GM12801 (cell line): Measurements from ENCODE around the gene DNAH11.

ENCODE experiments used
- TF ChIP-seq, protein P1 (sequence below): IDR thresholded peaks from one replicate; pipeline ENCODE4 v1.5.1; 2011; ENCODE audit warnings: control low read depth; ENCODE audit not compliant: insufficient read length; ENCODE audit errors: extremely low read depth

The DNAH11 gene

DNA sequence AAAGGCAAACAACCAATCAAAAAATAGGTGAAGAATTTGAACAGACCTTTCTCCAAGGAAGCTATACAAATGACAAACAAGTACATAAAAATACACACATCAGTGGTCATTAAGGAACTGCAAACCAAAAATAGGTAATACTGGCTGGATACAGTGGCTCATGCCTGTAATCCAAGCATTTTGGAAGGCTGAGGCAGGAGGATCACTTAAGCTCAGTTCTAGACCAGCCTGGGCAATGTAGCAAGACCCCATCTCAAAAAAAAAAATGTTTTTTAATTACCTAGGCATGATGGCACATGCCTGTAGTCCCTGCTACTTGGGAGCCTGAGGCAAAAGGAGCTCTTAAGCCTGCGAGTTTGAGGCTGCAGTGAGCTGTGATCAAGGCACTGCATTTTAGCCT is 383.6 kb downstream of the DNAH11 start:
- TF ChIP-seq, protein P1, sequence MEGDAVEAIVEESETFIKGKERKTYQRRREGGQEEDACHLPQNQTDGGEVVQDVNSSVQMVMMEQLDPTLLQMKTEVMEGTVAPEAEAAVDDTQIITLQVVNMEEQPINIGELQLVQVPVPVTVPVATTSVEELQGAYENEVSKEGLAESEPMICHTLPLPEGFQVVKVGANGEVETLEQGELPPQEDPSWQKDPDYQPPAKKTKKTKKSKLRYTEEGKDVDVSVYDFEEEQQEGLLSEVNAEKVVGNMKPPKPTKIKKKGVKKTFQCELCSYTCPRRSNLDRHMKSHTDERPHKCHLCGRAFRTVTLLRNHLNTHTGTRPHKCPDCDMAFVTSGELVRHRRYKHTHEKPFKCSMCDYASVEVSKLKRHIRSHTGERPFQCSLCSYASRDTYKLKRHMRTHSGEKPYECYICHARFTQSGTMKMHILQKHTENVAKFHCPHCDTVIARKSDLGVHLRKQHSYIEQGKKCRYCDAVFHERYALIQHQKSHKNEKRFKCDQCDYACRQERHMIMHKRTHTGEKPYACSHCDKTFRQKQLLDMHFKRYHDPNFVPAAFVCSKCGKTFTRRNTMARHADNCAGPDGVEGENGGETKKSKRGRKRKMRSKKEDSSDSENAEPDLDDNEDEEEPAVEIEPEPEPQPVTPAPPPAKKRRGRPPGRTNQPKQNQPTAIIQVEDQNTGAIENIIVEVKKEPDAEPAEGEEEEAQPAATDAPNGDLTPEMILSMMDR = no peak

- TF ChIP-seq, protein P1 = no peak
These were observed 384.9 kb downstream of the DNAH11 start for GRCh38 chr7:21927693-21928092.

DNA sequence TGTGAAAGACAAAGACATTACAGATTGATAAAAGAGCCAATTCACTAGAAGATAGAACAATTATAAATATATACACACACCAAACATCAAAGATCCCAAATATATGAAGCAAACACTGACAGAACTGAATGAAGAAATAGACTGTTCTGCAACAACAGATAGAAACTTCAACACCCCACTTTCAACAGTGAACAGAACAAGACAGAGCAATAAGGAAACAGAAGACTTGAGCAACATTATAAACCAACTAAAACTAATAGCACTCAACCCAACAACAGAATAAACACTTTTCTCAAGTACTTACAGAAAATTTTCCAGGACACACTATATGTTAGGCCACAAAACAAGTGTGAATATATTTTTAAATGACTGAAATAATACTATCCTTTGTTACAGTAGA is 392.0 kb downstream of the DNAH11 start:
- TF ChIP-seq, protein P1 = no peak

DNA sequence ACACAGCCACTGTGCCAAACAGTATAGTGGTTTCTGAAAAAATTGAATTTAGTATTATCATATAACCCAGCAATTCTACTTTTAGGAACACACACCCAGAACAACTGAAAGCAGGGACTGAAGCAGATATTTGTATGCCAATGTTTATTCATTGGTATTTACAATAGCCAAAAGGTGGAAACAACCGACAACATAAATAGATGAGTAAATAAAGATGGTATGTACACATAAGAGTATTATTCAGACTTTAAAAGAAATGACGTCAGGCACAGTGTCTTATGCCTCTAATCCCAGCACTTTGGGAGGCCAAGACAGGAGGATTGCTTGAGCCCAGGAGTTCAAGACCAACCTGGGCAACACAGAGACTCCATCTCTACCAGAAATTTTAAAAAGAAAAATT is 395.6 kb downstream of the DNAH11 start:
- TF ChIP-seq, protein P1 = no peak

DNA sequence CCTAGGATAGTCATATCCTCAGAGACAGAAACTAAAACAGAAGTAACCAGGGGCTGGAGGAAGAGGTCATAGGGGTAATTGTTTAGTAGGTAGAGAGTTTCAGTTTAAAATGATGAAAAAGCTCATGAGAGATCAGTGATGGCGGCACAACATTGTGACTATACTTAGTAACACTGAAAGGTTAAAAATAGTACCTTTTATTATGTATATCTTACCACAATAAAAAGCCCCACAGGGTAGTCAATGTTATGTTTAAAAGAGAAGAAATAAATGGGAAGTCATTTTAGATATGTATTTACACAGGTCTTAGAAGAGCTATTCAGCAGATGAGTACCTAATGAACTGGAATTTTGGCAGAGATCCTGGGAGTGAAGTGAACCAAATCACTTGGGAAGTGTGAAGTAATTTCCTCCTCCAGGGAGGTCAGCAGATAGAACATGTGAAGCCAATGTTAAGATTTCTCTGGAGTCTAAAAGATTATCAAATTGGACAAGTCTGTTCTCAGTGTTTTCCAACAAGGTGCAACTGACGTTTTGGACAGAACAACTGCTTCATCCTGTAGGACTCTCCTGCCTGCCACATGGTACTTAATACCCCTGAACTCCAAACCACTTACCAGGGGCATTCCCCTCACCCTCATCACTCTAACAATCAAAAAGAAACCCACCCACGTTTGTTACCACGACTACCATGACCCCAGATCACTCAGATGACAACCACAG is 396.5 kb downstream of the DNAH11 start:
- TF ChIP-seq, protein P1 = no peak

- TF ChIP-seq, protein P1 = no peak
These were observed 397.1 kb downstream of the DNAH11 start for GRCh38 chr7:21939858-21940372.

DNA sequence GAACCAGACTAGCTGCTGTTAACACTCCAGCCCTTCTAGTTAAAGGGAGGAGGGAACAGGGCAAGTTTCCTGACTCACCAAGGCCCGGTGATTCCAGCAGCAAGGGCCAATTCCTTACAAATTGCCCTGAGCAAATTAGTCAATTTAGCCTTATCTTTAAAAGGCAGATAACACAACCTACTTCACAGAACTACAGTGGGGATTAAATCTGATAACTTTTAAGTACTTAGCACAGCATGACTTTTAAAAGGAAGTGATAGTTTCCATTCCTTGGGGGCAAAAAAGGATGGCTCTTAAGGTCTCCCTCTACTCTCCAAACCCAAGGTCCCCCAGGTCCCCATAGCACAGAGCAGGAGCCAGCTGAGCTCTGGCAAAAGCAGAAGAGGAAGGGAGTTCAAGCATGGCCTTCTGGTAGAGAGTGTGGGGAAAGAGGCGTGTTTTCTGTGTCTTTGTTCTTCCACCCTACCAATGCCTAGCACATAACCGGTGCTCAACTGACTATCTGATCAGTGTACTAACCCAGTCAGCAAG is 398.8 kb downstream of the DNAH11 start:
- TF ChIP-seq, protein P1 = no peak
